Mesothelial cell of epicardium (in vitro differentiated cells): ENCODE data around the gene SMTN. TPM values are rescaled to one million over a fixed set of nuclear protein-coding genes. Genes with fewer than 3 reads are reported as not detected.

Experiments used
- DNase-seq, 2 experiments: peaks; one replicate each; pipeline ENCODE4 v3.0.0; 2021; ENCODE audit warnings: low spot score in 2 of 2; ENCODE audit not compliant: unreplicated experiment in 2 of 2
- H3K27ac Mint-ChIP-seq: 2 replicates; pipeline ENCODE4 v1.8.0; 2021; ENCODE audit warnings: mixed read lengths
- H3K27me3 Mint-ChIP-seq: 2 replicates; pipeline ENCODE4 v1.8.0; 2021; ENCODE audit warnings: low read depth, mixed read lengths
- H3K36me3 Mint-ChIP-seq: 2 replicates; pipeline ENCODE4 v1.8.0; 2021; ENCODE audit warnings: mixed read lengths
- H3K4me1 Mint-ChIP-seq: 2 replicates; pipeline ENCODE4 v1.8.0; 2021; ENCODE audit warnings: mixed read lengths
- H3K4me3 Mint-ChIP-seq: 2 replicates; pipeline ENCODE4 v1.8.0; 2021; ENCODE audit warnings: mild to moderate bottlenecking, moderate library complexity, mixed read lengths
- H3K9me3 Mint-ChIP-seq: 2 replicates; pipeline ENCODE4 v1.8.0; 2021; ENCODE audit warnings: mixed read lengths
- total RNA-seq: library from RNA; stranded (reverse); gene quantifications from 3 replicates; pipeline ENCODE4 v1.2.1, GENCODE V29; 2021
- TF ChIP-seq, protein P1 (sequence below): fragments of 200-600 bp; sonication (generic); IDR thresholded peaks from one replicate; pipeline ENCODE4 v1.5.0; 2021; ENCODE audit warnings: antibody characterized with exemption; ENCODE audit not compliant: unreplicated experiment

SMTN gene
- total RNA-seq, 1 donor from 2014 or later = 67.0 TPM

DNA sequence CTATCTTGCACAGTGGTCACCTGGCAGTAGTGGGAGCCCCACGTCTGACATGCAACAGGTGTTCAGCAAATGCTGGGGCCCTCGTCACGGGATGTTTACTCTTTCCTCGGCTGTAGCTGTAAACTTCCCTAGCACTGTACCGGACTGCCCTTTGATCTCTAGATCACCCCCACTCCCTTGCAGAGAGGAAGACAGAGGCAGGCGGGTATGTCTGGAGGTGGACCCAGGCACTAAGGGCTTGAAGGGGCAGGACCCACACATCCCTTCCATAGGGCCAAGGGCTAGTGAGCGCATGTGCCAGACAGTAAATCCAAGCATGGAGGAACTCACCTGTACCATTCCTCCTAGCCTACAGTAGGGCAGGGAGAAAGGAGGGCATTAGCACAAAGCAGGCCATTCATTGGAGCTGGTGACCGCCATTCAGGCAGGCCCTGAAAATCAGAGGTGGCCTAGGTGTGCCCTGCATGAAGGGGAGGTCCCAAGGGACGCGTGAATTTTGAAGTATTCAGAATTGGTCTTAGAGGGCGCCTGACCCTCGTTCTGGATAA, 1.9 kb upstream of the SMTN start:
- TF ChIP-seq, protein P1, sequence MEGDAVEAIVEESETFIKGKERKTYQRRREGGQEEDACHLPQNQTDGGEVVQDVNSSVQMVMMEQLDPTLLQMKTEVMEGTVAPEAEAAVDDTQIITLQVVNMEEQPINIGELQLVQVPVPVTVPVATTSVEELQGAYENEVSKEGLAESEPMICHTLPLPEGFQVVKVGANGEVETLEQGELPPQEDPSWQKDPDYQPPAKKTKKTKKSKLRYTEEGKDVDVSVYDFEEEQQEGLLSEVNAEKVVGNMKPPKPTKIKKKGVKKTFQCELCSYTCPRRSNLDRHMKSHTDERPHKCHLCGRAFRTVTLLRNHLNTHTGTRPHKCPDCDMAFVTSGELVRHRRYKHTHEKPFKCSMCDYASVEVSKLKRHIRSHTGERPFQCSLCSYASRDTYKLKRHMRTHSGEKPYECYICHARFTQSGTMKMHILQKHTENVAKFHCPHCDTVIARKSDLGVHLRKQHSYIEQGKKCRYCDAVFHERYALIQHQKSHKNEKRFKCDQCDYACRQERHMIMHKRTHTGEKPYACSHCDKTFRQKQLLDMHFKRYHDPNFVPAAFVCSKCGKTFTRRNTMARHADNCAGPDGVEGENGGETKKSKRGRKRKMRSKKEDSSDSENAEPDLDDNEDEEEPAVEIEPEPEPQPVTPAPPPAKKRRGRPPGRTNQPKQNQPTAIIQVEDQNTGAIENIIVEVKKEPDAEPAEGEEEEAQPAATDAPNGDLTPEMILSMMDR = no peak
- H3K4me3 Mint-ChIP-seq = no peak overlapping the region
- H3K27me3 Mint-ChIP-seq = no peaks in the 10 kb centered on the region
- H3K9me3 Mint-ChIP-seq = no peaks in the 10 kb centered on the region
- no peak overlapping the region for H3K27ac Mint-ChIP-seq
- H3K36me3 Mint-ChIP-seq = no peaks in the 10 kb centered on the region
- no peak for DNase-seq
- peaks cover 32% of the 10 kb centered on the region for H3K4me1 Mint-ChIP-seq

DNA sequence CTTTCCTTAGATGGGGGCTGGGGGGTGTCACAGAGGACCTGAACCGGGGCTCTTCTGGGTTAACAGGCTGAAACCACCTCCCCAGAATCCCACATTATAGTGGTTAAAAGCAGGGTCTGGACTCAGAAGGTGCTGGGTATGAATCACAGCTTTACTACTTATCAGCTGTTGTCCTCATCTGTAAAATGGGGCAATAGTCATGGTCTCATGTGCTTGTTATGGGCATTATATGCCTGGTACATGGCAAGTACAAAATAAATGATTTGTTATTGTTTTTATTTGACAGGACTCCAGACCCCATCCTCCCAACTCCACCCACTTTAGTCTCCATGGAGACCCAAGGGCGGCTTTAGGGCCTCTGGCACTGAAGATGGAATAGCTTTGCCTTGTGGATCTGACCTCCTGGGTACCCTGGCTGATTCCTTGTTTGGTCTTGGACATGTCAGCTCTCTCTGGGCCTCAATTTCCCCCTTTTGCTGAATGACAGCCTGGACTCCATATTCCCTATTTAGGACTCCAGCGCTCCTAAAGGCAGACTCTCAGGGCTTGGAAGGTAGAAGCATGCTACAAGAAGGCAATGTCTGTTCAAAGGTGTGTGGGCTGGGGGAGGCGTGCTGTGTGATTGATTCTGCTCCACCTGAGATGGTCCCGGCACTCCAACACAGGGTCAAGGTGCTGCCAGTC, 812 bp upstream of the SMTN start:
- Mint-ChIP-seq H3K27me3 (no peaks in the 10 kb centered on the region), H3K9me3 (no peaks in the 10 kb centered on the region), H3K36me3 (no peaks in the 10 kb centered on the region), H3K4me3 (peak overlapping the region; percentile 90), H3K4me1 (peaks cover 37% of the 10 kb centered on the region), H3K27ac (peak overlapping the region; percentile 98)
- no peak for DNase-seq
- TF ChIP-seq, protein P1 = no peak

DNA sequence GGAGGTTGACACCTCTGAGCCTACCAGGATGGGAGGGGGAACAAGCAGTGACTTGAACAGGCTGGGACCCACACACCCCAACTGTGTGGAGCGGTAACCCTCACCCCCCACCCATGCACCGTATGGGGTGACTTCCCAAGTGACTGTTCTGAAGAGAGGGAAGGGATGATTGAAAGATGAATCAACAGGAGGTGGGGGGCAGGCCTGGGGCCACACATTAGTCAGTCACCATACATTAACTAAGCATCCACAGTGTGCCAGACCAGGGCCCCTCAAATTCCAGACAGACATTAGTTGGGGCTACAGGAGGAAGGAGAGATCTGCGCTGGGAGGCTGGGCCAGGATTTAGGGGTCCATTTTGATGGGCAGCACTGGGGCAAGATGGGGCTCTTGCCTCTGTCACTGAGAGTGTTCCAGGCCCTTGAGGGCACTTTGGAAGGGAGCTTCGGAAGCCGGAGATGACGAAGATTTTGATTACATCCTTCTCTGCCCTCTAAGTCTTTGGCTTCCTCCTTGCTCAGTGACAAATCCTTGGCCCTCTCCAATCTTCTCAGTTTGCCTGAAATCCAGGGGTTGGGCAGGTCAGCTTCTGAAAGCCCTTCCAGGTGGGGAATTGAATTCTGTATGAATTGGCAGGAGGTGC, 966 bp downstream of the SMTN start:
- Mint-ChIP-seq H3K4me1 (peaks cover 37% of the 10 kb centered on the region), H3K9me3 (no peaks in the 10 kb centered on the region), H3K27ac (peak overlapping the region; percentile 98), H3K4me3 (peak overlapping the region; percentile 90), H3K27me3 (no peaks in the 10 kb centered on the region), H3K36me3 (no peaks in the 10 kb centered on the region)
- TF ChIP-seq, protein P1 = no peak
- no peak for DNase-seq

DNA sequence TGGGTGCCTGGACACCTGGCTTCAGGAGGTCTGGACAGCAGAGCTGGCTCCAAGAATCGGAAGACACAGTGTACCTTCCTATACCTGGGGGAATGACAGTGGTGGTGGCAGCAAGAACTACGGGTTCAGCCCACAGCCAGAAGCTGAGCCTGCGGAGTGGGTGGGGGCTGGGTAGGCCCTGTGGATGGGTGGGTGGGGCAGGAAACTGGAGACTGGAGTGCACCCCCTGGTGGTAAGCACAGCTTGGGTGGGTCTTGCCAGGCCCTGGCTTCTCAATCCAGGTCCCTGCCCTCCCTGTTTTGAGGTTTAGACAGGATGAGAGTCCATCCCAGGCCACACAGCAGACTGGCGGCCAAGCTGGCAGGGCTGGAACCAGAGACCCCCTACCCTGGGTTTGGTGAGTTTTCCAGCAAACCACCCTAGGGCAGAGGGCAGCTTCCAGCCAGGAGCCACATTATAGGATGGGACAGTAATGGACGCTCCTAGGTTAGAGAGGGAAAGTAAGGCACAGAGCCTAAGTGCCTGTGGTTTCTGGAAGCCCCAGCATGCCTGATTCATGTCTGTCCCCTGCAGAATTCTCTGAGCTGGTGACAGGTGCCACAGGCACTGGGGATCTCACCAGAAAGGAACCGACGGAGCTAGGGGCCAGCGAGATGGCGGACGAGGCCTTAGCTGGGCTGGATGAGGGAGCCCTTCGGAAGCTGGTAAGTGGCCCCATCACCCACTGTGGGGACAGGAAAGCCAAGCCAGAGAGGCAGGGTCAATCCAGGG, 1.7 kb downstream of the SMTN start:
- peak overlapping the region; percentile 98 for H3K27ac Mint-ChIP-seq
- H3K9me3 Mint-ChIP-seq = no peaks in the 10 kb centered on the region
- TF ChIP-seq, protein P1 = peak; percentile 48
- H3K4me3 Mint-ChIP-seq = peak overlapping the region; percentile 90
- peaks cover 37% of the 10 kb centered on the region for H3K4me1 Mint-ChIP-seq
- no peak for DNase-seq
- H3K36me3 Mint-ChIP-seq = no peaks in the 10 kb centered on the region
- no peaks in the 10 kb centered on the region for H3K27me3 Mint-ChIP-seq

DNA sequence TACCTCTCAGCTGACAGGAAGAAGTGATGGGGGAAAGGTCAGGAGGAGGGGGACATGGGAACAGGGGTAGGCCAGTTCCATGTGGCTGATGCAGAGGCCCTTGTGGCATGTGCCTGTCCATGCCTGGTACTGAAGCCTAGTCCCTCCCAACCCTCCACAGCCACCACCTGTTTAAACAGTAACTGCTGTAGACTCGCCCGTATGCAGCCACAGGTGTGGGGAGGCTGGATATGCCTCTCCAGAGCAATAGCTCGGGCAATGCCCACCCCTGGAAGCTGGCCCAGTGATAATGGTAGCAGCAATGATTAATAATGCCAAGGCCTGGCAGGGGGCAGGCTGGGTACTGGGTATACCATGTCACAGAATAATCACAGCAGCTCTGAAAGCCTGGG, 2.3 kb downstream of the SMTN start:
- Mint-ChIP-seq H3K36me3 (no peaks in the 10 kb centered on the region), H3K27ac (peak overlapping the region; percentile 90), H3K4me1 (peaks cover 37% of the 10 kb centered on the region), H3K27me3 (no peaks in the 10 kb centered on the region), H3K4me3 (peak overlapping the region; percentile 90), H3K9me3 (no peaks in the 10 kb centered on the region)
- TF ChIP-seq, protein P1 = no peak
- no peak for DNase-seq
